NCI-H526 (cell line): ENCODE measurements around the gene MPZL2.

ENCODE experiments used
- DNase-seq, 2 experiments: peaks; one replicate each; lab custom pipeline; 2025; lab: John Stamatoyannopoulos, UW

Gene MPZL2

GRCh38 chr11:118283756-118284350 is 19.8 kb upstream of the MPZL2 start:
- no peak for DNase-seq

- no peak for DNase-seq
Measured at GRCh38 chr11:118283037-118283636, 19.0 kb upstream of the MPZL2 start.

GRCh38 chr11:118282606-118283005 is 18.5 kb upstream of the MPZL2 start:
- no peak for DNase-seq

- DNase-seq: no peak
Measured at GRCh38 chr11:118281284-118281683, 17.2 kb upstream of the MPZL2 start.

- no peak for DNase-seq
Measured at GRCh38 chr11:118277312-118277711, 13.2 kb upstream of the MPZL2 start.

- DNase-seq: no peak
Measured at GRCh38 chr11:118276422-118276821, 12.3 kb upstream of the MPZL2 start.

- DNase-seq: no peak
Measured at GRCh38 chr11:118275176-118275575, 11.1 kb upstream of the MPZL2 start.

GRCh38 chr11:118274186-118274585 is 10.1 kb upstream of the MPZL2 start:
- DNase-seq: no peak

GRCh38 chr11:118272001-118272400 is 7.9 kb upstream of the MPZL2 start:
- no peak for DNase-seq

- no peak for DNase-seq
Measured at GRCh38 chr11:118267486-118267885, 3.4 kb upstream of the MPZL2 start.

GRCh38 chr11:118265954-118266353 is 1.9 kb upstream of the MPZL2 start:
- DNase-seq: no peak

GRCh38 chr11:118264569-118265465 is 720 bp upstream of the MPZL2 start:
- DNase-seq: no peak

GRCh38 chr11:118263112-118263511 is 985 bp downstream of the MPZL2 start:
- DNase-seq: no peak

GRCh38 chr11:118260353-118260752 is 3.7 kb downstream of the MPZL2 start:
- no peak for DNase-seq

- DNase-seq: no peak
Measured at GRCh38 chr11:118259138-118259537, 5.0 kb downstream of the MPZL2 start.

- peak; percentile 58 to 72 for DNase-seq
Measured at GRCh38 chr11:118258410-118258809, 5.7 kb downstream of the MPZL2 start.

GRCh38 chr11:118252688-118253087 is 11.4 kb downstream of the MPZL2 start:
- DNase-seq: no peak

GRCh38 chr11:118251858-118252652 is 12.0 kb downstream of the MPZL2 start, which contains the start of gene MPZL3:
Gene MPZL3 (minus strand): TSS chr11:118252365. CDS start chr11:118252294, 71 bp downstream.
- peak; percentile 100 for DNase-seq

GRCh38 chr11:118247041-118247440 is 17.1 kb downstream of the MPZL2 start:
- DNase-seq: no peak

- DNase-seq: no peak
Measured at GRCh38 chr11:118245936-118246562, 18.0 kb downstream of the MPZL2 start.

- no peak for DNase-seq
Measured at GRCh38 chr11:118243993-118244762, 19.9 kb downstream of the MPZL2 start.
